HEK293 (cell line): Measurements from ENCODE around the gene FADS6.
A peak's percentile ranks its signal among the peaks of the same experiment; 100 is the strongest.
"Not testable (repeated sequence)": the region's sequence is repeated elsewhere in the genome, so short reads cannot be mapped to it uniquely, and the experiment has no call there.

ENCODE experiments used
- CTCF ChIA-PET: fragments of 350-600 bp; formaldehyde crosslinking; extraction: SDS; loops from one replicate; lab custom pipeline; 2021; ENCODE audit warnings: antibody characterized with exemption; lab: Yijun Ruan, JAX
- POLR2A ChIA-PET: fragments of 300-600 bp; formaldehyde crosslinking; extraction: SDS; loops from one replicate; lab custom pipeline; 2020; ENCODE audit warnings: antibody characterized with exemption, inconsistent platforms; lab: Yijun Ruan, JAX
- H3K27ac ChIP-seq: fragments of 200-500 bp; sonication (Bioruptor generic); 2 replicates; pipeline ENCODE4 v1.5.1; 2014; ENCODE audit warnings: low read depth, low read length, control low read depth, inconsistent platforms; ENCODE audit errors: extremely low read depth
- H3K36me3 ChIP-seq, 2 experiments: fragments of 200-500 bp in 1 of 2; sonication (Bioruptor generic) in 1 of 2; 1 replicate in 1 of 2; 2 replicates in 1 of 2; pipeline ENCODE4 v1.5.1; 2014 to 2017; ENCODE audit warnings: inconsistent platforms in 2 of 2, low read length in 2 of 2; ENCODE audit not compliant: control insufficient read depth in 2 of 2, insufficient read depth in 1 of 2
- H3K4me1 ChIP-seq: fragments of 200-500 bp; sonication (Bioruptor generic); 2 replicates; pipeline ENCODE4 v1.5.1; 2014; ENCODE audit warnings: mild to moderate bottlenecking, low read length, inconsistent platforms; ENCODE audit not compliant: control insufficient read depth, insufficient read depth
- H3K4me3 ChIP-seq: 2 replicates; pipeline ENCODE4 v1.5.1; 2011; ENCODE audit warnings: low read depth, mild to moderate bottlenecking, control low read depth, low read length, moderate library complexity
- H3K9me3 ChIP-seq: fragments of 200-500 bp; sonication (Bioruptor generic); 2 replicates; pipeline ENCODE4 v1.5.1; 2014; ENCODE audit warnings: low read depth, low read length, inconsistent platforms; ENCODE audit not compliant: control insufficient read depth, insufficient read depth
- BCL11A ChIP-seq: fragments of 450-650 bp; formaldehyde crosslinking; IDR thresholded peaks from 2 replicates; pipeline ENCODE4 v1.5.1; 2016; ENCODE audit warnings: low read depth, missing biosample characterization, missing genetic modification characterization
- GFI1B ChIP-seq: fragments of 450-650 bp; formaldehyde crosslinking; IDR thresholded peaks from 2 replicates; pipeline ENCODE4 v1.5.1; 2016; ENCODE audit warnings: missing biosample characterization, missing genetic modification characterization
- KLF8 ChIP-seq: fragments of 450-650 bp; formaldehyde crosslinking; IDR thresholded peaks from 2 replicates; pipeline ENCODE4 v1.5.1; 2016; ENCODE audit warnings: missing biosample characterization, missing genetic modification characterization
- KLF9 ChIP-seq: fragments of 450-650 bp; formaldehyde crosslinking; IDR thresholded peaks from 2 replicates; pipeline ENCODE4 v1.5.1; 2016; ENCODE audit warnings: missing biosample characterization, missing genetic modification characterization, low read depth
- RBAK ChIP-seq: fragments of 450-650 bp; formaldehyde crosslinking; IDR thresholded peaks from 2 replicates; pipeline ENCODE4 v1.5.1; 2016; ENCODE audit warnings: missing biosample characterization, missing genetic modification characterization
- SCRT2 ChIP-seq: fragments of 450-650 bp; formaldehyde crosslinking; IDR thresholded peaks from 2 replicates; pipeline ENCODE4 v1.5.1; 2016; ENCODE audit warnings: missing biosample characterization, missing genetic modification characterization
- SP2 ChIP-seq: fragments of 450-650 bp; formaldehyde crosslinking; IDR thresholded peaks from 2 replicates; pipeline ENCODE4 v1.5.1; 2016; ENCODE audit warnings: missing biosample characterization, missing genetic modification characterization
- ZEB2 ChIP-seq: fragments of 450-650 bp; formaldehyde crosslinking; IDR thresholded peaks from 2 replicates; pipeline ENCODE4 v1.5.1; 2016; ENCODE audit warnings: missing biosample characterization, missing genetic modification characterization
- ZNF112 ChIP-seq: fragments of 450-650 bp; formaldehyde crosslinking; IDR thresholded peaks from 2 replicates; pipeline ENCODE4 v1.5.0; 2017; ENCODE audit warnings: missing biosample characterization, missing genetic modification characterization
- ZNF114 ChIP-seq: fragments of 450-650 bp; formaldehyde crosslinking; IDR thresholded peaks from 2 replicates; pipeline ENCODE4 v1.5.0; 2017; ENCODE audit warnings: missing biosample characterization, missing genetic modification characterization
- ZNF132 ChIP-seq: fragments of 450-650 bp; formaldehyde crosslinking; IDR thresholded peaks from 2 replicates; pipeline ENCODE4 v1.5.1; 2017; ENCODE audit warnings: missing biosample characterization, missing genetic modification characterization, borderline replicate concordance
- ZNF404 ChIP-seq: fragments of 450-650 bp; formaldehyde crosslinking; IDR thresholded peaks from 2 replicates; pipeline ENCODE4 v1.5.1; 2017; ENCODE audit warnings: missing biosample characterization, missing genetic modification characterization
- ZNF596 ChIP-seq: fragments of 450-650 bp; IDR thresholded peaks from 2 replicates; pipeline ENCODE4 v1.5.0; 2018; ENCODE audit warnings: missing biosample characterization, mild to moderate bottlenecking, missing genetic modification characterization, moderate library complexity
- ZSCAN16 ChIP-seq: fragments of 450-650 bp; formaldehyde crosslinking; IDR thresholded peaks from 2 replicates; pipeline ENCODE4 v1.5.1; 2016; ENCODE audit warnings: missing biosample characterization, missing genetic modification characterization
- TF ChIP-seq, protein P1 (sequence below): fragments of 450-650 bp; formaldehyde crosslinking; optimal IDR thresholded peaks from 2 replicates; pipeline ENCODE3; 2016; ENCODE audit warnings: missing biosample characterization, mild to moderate bottlenecking, missing genetic modification characterization
- TF ChIP-seq, protein P2 (sequence below): fragments of 450-650 bp; formaldehyde crosslinking; IDR thresholded peaks from 2 replicates; pipeline ENCODE4 v1.5.1; 2016; ENCODE audit warnings: missing biosample characterization, missing genetic modification characterization

FADS6 gene

DNA sequence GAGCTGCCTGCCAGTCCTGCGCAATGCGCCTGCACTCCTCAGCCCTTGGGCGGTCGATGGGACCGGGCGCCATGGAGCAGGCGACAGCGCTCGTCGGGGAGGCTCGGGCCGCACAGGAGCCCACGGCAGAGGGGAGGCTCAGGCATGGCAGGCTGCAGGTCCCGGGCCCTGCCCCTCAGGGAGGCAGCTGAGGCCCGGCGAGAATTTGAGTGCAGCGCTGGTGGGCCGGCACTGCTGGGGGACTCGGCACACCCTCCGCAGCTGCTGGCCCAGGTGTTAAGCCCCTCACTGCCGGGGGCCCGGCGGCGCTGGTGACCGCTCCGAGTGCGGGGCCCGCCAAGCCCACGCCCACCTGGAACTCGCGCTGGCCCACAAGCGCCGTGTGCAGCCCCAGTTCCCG, 13.6 kb upstream of the FADS6 start:
- TF ChIP-seq ZNF596 (tag by site-specific recombination) (no peak), ZNF132 (no peak), ZNF404 (no peak)
- H3K4me1 ChIP-seq = no peaks in the 10 kb centered on the region
- no peak overlapping the region for H3K4me3 ChIP-seq
- ChIA-PET POLR2A (interaction anchor here (2.3 kb wide), 1 partner anchor 34 kb away, joined by 11 read pairs; the partner anchor contains the start of gene FDXR), CTCF (interaction anchor here (0.7 to 1.3 kb wide), 2 partner anchors 55 to 510 kb away, joined by 3 read pairs; no protein-coding TSS in a partner anchor)
- no peaks in the 10 kb centered on the region for H3K9me3 ChIP-seq
- H3K36me3 ChIP-seq = no peaks in the 10 kb centered on the region
- no peak overlapping the region for H3K27ac ChIP-seq

GRCh38 chr17:74906214-74906793, 12.9 kb upstream of the FADS6 start:
- peak; percentile 39 for TF ChIP-seq SP2 (tag by site-specific recombination)
- POLR2A ChIA-PET = interaction anchor here (1.2 to 2.3 kb wide), 2 partner anchors 11 to 34 kb away, joined by 5 to 11 read pairs; partner anchors contain the start of gene FDXR

DNA sequence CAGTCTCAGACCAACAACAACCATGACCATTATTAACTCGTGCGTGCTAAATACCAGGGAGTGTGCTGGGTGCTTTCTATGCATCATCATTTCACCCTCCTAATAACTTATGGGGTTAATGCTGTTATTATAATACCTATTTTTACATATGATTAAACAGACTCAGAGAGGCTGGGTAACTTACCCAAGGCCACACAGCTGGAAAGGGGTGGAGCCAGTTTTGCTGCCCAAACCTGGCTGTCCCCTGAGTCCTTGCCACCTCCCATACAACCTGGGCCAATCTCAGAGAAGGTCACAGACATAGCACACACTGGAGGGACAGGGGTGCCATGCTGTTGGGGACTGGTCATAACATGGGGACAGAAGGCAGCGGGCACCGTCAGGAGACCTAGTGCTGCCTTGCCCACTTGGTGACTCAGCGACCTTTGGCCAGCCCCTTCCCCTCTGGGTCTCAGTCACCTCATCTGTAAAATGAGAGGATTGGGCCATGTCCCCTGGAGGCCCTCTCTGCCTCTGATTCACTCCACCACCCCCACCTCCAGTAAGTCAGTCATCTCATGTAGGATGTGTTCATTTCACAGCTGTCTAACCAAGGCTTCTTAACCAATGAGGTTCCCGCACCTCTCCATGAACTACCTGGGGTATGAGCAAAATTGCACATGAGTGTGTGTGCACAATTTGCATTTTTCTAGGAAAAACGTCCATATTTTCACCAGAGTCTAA, 11.4 kb upstream of the FADS6 start:
- CTCF ChIA-PET = interaction anchor here (1.2 kb wide), 1 partner anchor 41 kb away, joined by 3 read pairs; no protein-coding TSS in a partner anchor
- no peak overlapping the region for H3K4me3 ChIP-seq
- H3K27ac ChIP-seq = no peak overlapping the region
- H3K4me1 ChIP-seq = no peaks in the 10 kb centered on the region
- no peaks in the 10 kb centered on the region for H3K36me3 ChIP-seq
- H3K9me3 ChIP-seq = no peaks in the 10 kb centered on the region
- TF ChIP-seq, protein P1, sequence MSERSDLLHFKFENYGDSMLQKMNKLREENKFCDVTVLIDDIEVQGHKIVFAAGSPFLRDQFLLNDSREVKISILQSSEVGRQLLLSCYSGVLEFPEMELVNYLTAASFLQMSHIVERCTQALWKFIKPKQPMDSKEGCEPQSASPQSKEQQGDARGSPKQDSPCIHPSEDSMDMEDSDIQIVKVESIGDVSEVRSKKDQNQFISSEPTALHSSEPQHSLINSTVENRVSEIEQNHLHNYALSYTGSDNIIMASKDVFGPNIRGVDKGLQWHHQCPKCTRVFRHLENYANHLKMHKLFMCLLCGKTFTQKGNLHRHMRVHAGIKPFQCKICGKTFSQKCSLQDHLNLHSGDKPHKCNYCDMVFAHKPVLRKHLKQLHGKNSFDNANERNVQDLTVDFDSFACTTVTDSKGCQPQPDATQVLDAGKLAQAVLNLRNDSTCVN = no peak
- TF ChIP-seq ZEB2 (no peak), ZSCAN16 (tag by site-specific recombination) (no peak), BCL11A (tag by site-specific recombination) (no peak), ZNF114 (tag by site-specific recombination) (no peak), GFI1B (tag by site-specific recombination) (no peak), ZNF112 (no peak), KLF9 (tag by site-specific recombination) (no peak), RBAK (tag by site-specific recombination) (no peak)
- TF ChIP-seq, protein P2, sequence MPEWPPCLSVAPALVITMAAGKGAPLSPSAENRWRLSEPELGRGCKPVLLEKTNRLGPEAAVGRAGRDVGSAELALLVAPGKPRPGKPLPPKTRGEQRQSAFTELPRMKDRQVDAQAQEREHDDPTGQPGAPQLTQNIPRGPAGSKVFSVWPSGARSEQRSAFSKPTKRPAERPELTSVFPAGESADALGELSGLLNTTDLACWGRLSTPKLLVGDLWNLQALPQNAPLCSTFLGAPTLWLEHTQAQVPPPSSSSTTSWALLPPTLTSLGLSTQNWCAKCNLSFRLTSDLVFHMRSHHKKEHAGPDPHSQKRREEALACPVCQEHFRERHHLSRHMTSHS (tag by site-specific recombination) = no peak
- POLR2A ChIA-PET = no interaction called here

More at GRCh38 chr17:74906214-74906793, 12.9 kb upstream of the FADS6 start:
- not testable (repeated sequence) for H3K27ac ChIP-seq, H3K36me3 ChIP-seq, H3K9me3 ChIP-seq, H3K4me1 ChIP-seq, H3K4me3 ChIP-seq
- CTCF ChIA-PET = interaction anchor here (0.7 to 1.3 kb wide), 5 partner anchors 19 to 296 kb away, joined by 3 to 4 read pairs (median 3); no protein-coding TSS in a partner anchor

GRCh38 chr17:74903671-74904070, 10.2 kb upstream of the FADS6 start:
- TF ChIP-seq KLF8 (no peak), SCRT2 (peak; percentile 32; the same call in 1 of the 2 replicates)
- Histone ChIP-seq H3K27ac (no peak overlapping the region), H3K4me3 (no peak overlapping the region), H3K36me3 (no peaks in the 10 kb centered on the region), H3K4me1 (no peaks in the 10 kb centered on the region), H3K9me3 (no peaks in the 10 kb centered on the region)
- ChIA-PET CTCF (interaction anchor here (1.5 kb wide), 1 partner anchor 39 kb away, joined by 3 read pairs; no protein-coding TSS in a partner anchor), POLR2A (no interaction called here)
